Measurements from ENCODE around the gene PSTPIP1.

DNA sequence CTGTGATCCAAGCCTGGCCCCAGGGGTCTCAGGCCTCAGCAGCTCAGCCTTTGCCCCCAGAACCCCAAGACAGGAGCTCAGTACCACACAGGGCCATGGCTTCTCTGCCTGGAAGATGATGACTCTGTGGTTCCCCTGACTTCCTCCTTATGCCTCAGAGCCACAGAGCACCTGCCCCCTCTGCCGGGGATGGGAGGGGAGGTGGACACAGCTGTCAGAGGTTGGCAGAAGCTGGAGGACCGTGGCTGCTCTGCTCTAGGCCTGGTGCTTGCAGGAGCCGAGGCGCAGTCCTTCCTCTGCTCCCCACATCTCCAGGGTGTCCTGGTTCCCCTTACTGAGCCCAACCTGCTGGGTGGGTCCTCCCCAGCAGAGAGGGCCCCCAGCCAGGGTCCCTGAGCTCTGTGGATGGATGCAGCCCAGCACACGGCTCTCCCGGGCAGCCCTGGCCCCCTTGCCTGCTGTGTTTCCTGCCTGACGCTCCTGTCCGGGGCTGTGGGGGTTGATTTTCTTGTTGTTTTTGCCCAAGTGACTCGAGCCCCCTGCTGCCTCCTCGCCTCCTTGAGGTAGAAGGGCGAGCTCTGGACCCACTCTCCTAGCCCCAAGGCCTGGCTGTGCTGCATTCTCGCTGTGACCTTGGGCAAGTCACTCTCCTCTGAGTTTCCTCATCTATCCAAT is 36.6 kb downstream of the PSTPIP1 start:
- TF ChIP-seq, protein P1, sequence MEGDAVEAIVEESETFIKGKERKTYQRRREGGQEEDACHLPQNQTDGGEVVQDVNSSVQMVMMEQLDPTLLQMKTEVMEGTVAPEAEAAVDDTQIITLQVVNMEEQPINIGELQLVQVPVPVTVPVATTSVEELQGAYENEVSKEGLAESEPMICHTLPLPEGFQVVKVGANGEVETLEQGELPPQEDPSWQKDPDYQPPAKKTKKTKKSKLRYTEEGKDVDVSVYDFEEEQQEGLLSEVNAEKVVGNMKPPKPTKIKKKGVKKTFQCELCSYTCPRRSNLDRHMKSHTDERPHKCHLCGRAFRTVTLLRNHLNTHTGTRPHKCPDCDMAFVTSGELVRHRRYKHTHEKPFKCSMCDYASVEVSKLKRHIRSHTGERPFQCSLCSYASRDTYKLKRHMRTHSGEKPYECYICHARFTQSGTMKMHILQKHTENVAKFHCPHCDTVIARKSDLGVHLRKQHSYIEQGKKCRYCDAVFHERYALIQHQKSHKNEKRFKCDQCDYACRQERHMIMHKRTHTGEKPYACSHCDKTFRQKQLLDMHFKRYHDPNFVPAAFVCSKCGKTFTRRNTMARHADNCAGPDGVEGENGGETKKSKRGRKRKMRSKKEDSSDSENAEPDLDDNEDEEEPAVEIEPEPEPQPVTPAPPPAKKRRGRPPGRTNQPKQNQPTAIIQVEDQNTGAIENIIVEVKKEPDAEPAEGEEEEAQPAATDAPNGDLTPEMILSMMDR (IDR thresholded peaks at IDR 0.05), result no peak
- no peak for TF ChIP-seq CEBPB (IDR thresholded peaks at IDR 0.05)
- no peak for TF ChIP-seq BHLHE40 (IDR thresholded peaks at IDR 0.05; ENCODE audit: low read depth, low read length)
- no peak for TF ChIP-seq POLR2A (IDR thresholded peaks at IDR 0.05; ENCODE audit: low read length)
- TF ChIP-seq EP300 (IDR thresholded peaks at IDR 0.05), result no peak
- TF ChIP-seq JUNB (IDR thresholded peaks at IDR 0.05), result no peak
- TF ChIP-seq JUN (IDR thresholded peaks at IDR 0.05), result no peak
- TF ChIP-seq CHD4 (IDR thresholded peaks at IDR 0.05; ENCODE audit: borderline replicate concordance), result no peak
